ENCODE results near the gene FAM72D.
"Not testable (repeated sequence)": the region's sequence is repeated elsewhere in the genome, so short reads cannot be mapped to it uniquely, and the experiment has no call there.

The FAM72D gene

GRCh38 chr1:145095284-145096057 is at the start of gene FAM72D, which contains the start of gene SRGAP2B:
Gene FAM72D (plus strand): TSS chr1:145095974. CDS start chr1:145096848, 874 bp downstream.
Gene SRGAP2B (minus strand): TSS chr1:145095328. CDS start chr1:145092901, 2,427 bp downstream.
- H3K4me3 Mint-ChIP-seq; H3K36me3 Mint-ChIP-seq (ENCODE audit: insufficient read depth); H3K4me1 Mint-ChIP-seq; DNase-seq (ENCODE audit: low spot score in 2 of 2); H3K27ac Mint-ChIP-seq (ENCODE audit: low read depth); H3K27me3 Mint-ChIP-seq; H3K9me3 Mint-ChIP-seq: not testable (repeated sequence)
- peak; percentile 84 for ATAC-seq (replicated peaks; ENCODE audit: extremely low read depth, poor library complexity, severe bottlenecking)

- H3K27me3 Mint-ChIP-seq; H3K9me3 Mint-ChIP-seq; H3K36me3 Mint-ChIP-seq (ENCODE audit: insufficient read depth); H3K27ac Mint-ChIP-seq (ENCODE audit: low read depth); H3K4me1 Mint-ChIP-seq; DNase-seq (ENCODE audit: low spot score in 2 of 2); H3K4me3 Mint-ChIP-seq: not testable (repeated sequence)
- peak; percentile 49 for ATAC-seq (replicated peaks; ENCODE audit: extremely low read depth, poor library complexity, severe bottlenecking)
Observed at GRCh38 chr1:145047553-145047952, 48.2 kb upstream of the FAM72D start.

- ATAC-seq (replicated peaks; ENCODE audit: extremely low read depth, poor library complexity, severe bottlenecking); H3K9me3 Mint-ChIP-seq; DNase-seq (ENCODE audit: low spot score in 2 of 2); H3K4me1 Mint-ChIP-seq; H3K36me3 Mint-ChIP-seq (ENCODE audit: insufficient read depth); H3K27ac Mint-ChIP-seq (ENCODE audit: low read depth); H3K27me3 Mint-ChIP-seq; H3K4me3 Mint-ChIP-seq: not testable (repeated sequence)
Observed at GRCh38 chr1:145048181-145048856, 47.5 kb upstream of the FAM72D start.

DNA sequence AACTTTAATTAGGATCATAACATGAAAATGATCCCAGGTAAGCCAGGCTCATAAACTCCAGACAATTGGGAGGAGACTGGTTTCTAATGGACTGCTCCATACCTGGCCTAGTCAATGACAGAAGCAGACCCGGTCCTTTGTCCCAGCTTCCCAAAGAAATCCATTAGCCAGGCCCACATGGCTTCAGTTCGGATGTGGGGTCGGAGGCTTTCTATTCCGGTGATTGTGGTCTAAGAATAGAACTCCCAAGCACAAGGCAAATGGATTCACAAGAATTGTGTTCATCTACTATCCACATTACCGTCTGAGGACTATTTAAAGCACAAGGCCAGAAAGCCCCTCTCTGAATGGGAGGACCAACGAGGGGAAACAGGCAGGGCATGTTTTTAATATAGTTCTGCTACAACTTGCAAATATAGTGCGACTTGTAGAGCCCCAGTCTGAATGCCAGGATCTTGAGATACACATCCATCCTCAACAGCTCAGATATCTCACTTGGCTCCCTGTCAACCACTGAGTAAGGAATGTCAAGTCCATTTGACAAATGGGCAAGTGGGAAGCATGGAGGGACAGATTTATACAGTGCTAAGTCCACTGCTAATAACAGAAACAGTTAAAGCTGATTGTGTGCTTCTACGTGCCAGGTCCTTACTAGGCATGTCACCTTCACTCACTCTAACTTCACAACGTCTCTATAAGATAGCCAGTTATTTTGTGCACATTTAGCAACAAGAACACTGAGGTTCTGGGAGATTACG is 43.6 kb upstream of the FAM72D start:
- not testable (repeated sequence) for H3K27me3 Mint-ChIP-seq; H3K4me3 Mint-ChIP-seq; DNase-seq (ENCODE audit: low spot score in 2 of 2); H3K36me3 Mint-ChIP-seq (ENCODE audit: insufficient read depth); H3K4me1 Mint-ChIP-seq; H3K9me3 Mint-ChIP-seq; ATAC-seq (replicated peaks; ENCODE audit: extremely low read depth, poor library complexity, severe bottlenecking); H3K27ac Mint-ChIP-seq (ENCODE audit: low read depth)

DNA sequence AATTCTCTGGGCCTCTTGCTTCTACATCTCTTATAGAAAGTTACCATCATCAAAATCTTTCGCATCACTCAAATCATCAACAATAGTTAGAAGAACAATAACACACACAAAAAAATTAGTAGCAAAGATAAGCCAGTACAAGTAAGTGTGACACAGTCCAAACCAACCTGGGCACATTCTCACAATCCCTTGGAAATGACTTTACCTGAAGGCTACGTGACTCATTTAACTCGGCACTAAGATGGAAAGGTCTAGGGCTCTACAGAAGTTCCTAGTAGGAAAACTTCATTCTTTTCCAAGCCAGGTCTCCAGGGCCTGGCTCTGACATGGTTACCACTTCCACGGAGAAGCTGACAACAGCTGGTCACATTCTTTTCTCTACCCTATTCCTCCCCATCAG is 42.3 kb upstream of the FAM72D start:
- H3K4me3 Mint-ChIP-seq; H3K36me3 Mint-ChIP-seq (ENCODE audit: insufficient read depth); H3K27me3 Mint-ChIP-seq; DNase-seq (ENCODE audit: low spot score in 2 of 2); H3K9me3 Mint-ChIP-seq; H3K27ac Mint-ChIP-seq (ENCODE audit: low read depth); ATAC-seq (replicated peaks; ENCODE audit: extremely low read depth, poor library complexity, severe bottlenecking); H3K4me1 Mint-ChIP-seq: not testable (repeated sequence)

- not testable (repeated sequence) for H3K27ac Mint-ChIP-seq (ENCODE audit: low read depth); H3K27me3 Mint-ChIP-seq; H3K9me3 Mint-ChIP-seq; H3K36me3 Mint-ChIP-seq (ENCODE audit: insufficient read depth); H3K4me3 Mint-ChIP-seq; H3K4me1 Mint-ChIP-seq; DNase-seq (ENCODE audit: low spot score in 2 of 2)
- ATAC-seq (replicated peaks; ENCODE audit: extremely low read depth, poor library complexity, severe bottlenecking) = peak; percentile 78
Observed at GRCh38 chr1:145055217-145055760, 40.5 kb upstream of the FAM72D start.

DNA sequence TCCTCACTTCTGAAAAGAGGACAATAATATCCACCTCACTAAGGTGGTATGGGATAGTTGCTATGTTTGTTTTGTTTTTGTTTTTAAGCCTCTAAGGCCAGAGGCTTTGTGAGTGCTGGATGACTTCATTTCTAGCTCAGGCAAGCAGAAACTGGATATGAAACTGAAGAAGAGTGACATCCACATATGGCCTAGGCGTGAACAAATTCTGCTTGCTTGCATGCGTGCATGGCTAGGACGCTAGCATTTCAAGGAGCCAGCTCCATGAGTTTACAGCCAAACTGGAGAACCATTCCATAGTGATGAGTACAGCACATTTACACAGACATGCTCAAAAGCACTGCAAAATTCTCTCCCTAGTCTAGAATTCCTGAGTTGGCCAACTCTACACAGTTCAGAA is 37.6 kb upstream of the FAM72D start:
- H3K27me3 Mint-ChIP-seq, H3K4me1 Mint-ChIP-seq: not testable (repeated sequence)

GRCh38 chr1:145063285-145063684 is 32.5 kb upstream of the FAM72D start:
- DNase-seq (ENCODE audit: low spot score in 2 of 2); H3K4me1 Mint-ChIP-seq; H3K27ac Mint-ChIP-seq (ENCODE audit: low read depth); H3K36me3 Mint-ChIP-seq (ENCODE audit: insufficient read depth); H3K9me3 Mint-ChIP-seq; ATAC-seq (replicated peaks; ENCODE audit: extremely low read depth, poor library complexity, severe bottlenecking); H3K27me3 Mint-ChIP-seq; H3K4me3 Mint-ChIP-seq: not testable (repeated sequence)

More for the DNA sequence above, 37.6 kb upstream of the FAM72D start:
- ATAC-seq (replicated peaks; ENCODE audit: extremely low read depth, poor library complexity, severe bottlenecking); H3K9me3 Mint-ChIP-seq; H3K4me3 Mint-ChIP-seq; H3K36me3 Mint-ChIP-seq (ENCODE audit: insufficient read depth); DNase-seq (ENCODE audit: low spot score in 2 of 2); H3K27ac Mint-ChIP-seq (ENCODE audit: low read depth): not testable (repeated sequence)

DNA sequence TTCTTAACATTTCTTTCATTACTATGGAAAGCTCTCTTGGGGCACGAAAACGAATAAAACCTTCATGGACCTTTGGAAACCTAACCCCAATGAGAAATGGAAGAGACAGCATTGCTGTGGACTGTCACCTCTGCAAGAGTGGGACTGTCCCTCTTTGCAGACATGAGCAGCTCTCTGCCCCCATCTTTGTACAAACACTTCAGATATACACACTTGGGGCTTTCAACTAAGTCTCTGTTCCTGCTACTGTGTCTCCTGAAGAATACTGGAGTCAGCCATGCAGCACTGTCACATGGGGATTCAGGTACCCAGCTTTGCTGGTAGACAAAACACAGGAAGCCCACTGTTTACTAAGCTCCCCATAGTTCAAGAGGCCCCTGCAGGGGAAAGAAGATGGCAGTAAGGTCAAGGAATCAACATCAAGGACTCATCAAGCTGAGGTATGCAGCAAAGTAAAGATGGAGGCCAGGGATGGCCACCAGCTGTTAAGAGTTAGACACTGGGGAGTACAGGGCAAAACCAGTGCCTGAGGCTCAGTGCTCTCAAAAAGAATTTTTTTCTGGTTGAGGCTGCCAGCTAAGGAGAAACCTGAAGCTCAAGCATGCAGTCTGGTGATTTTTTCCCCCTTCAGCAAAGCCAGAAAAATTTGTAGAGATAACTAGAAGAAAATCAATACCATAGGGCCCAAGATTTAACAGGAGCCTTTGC is 31.7 kb upstream of the FAM72D start:
- not testable (repeated sequence) for H3K27ac Mint-ChIP-seq (ENCODE audit: low read depth); ATAC-seq (replicated peaks; ENCODE audit: extremely low read depth, poor library complexity, severe bottlenecking); DNase-seq (ENCODE audit: low spot score in 2 of 2); H3K27me3 Mint-ChIP-seq; H3K4me1 Mint-ChIP-seq; H3K4me3 Mint-ChIP-seq; H3K36me3 Mint-ChIP-seq (ENCODE audit: insufficient read depth); H3K9me3 Mint-ChIP-seq

DNA sequence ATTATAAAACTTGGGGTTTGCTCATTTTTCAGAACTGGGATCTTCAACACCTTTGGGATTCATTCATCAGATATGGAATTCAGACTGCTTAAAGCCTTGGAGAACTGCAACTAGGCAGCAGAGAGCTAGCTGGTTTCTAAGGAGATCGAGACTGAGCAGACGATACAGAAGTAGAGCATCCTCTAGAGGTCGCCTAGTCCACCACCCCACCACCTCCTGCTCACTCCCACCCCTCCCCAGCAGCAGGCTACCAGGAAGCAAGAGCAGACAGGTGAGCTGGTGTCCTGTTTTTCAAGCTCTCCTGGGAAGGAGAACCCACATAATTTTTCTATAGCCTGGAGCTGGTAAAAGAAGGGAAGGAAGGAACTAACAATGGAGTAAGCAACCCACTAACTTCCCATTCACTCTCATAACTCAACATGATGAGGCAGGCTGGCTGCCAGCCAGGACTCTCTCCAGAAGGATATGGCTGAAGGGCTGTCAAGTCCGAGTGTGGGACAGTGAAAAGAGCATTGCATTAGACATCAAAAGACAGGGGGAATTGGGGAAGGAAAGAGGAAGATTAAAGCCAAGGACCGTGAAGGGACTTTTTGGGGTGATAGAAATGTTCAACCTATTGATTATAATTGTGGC is 30.5 kb upstream of the FAM72D start:
- H3K36me3 Mint-ChIP-seq (ENCODE audit: insufficient read depth); H3K27ac Mint-ChIP-seq (ENCODE audit: low read depth); H3K27me3 Mint-ChIP-seq; DNase-seq (ENCODE audit: low spot score in 2 of 2); H3K4me3 Mint-ChIP-seq; H3K9me3 Mint-ChIP-seq; H3K4me1 Mint-ChIP-seq: not testable (repeated sequence)
- peak; percentile 49 for ATAC-seq (replicated peaks; ENCODE audit: extremely low read depth, poor library complexity, severe bottlenecking)

- DNase-seq (ENCODE audit: low spot score in 2 of 2); H3K4me1 Mint-ChIP-seq; H3K36me3 Mint-ChIP-seq (ENCODE audit: insufficient read depth); H3K9me3 Mint-ChIP-seq; H3K27ac Mint-ChIP-seq (ENCODE audit: low read depth); H3K27me3 Mint-ChIP-seq; H3K4me3 Mint-ChIP-seq; ATAC-seq (replicated peaks; ENCODE audit: extremely low read depth, poor library complexity, severe bottlenecking): not testable (repeated sequence)
Observed at GRCh38 chr1:145066486-145066885, 29.3 kb upstream of the FAM72D start.

- H3K36me3 Mint-ChIP-seq (ENCODE audit: insufficient read depth); H3K9me3 Mint-ChIP-seq; H3K27ac Mint-ChIP-seq (ENCODE audit: low read depth); DNase-seq (ENCODE audit: low spot score in 2 of 2); H3K4me3 Mint-ChIP-seq; H3K27me3 Mint-ChIP-seq; ATAC-seq (replicated peaks; ENCODE audit: extremely low read depth, poor library complexity, severe bottlenecking); H3K4me1 Mint-ChIP-seq: not testable (repeated sequence)
Observed at GRCh38 chr1:145071569-145071968, 24.2 kb upstream of the FAM72D start.

Measured in central memory CD8-positive, alpha-beta T cell (primary cell).